C4-2B (cell line): ENCODE data around the gene MNT.

Source experiments
- H3K27ac ChIP-seq: fragments of 450-650 bp; 2 replicates; pipeline ENCODE4 v1.5.1; 2017
- ZFX ChIP-seq: fragments of 450-650 bp; IDR thresholded peaks from 2 replicates; pipeline ENCODE4 v1.6.1; 2017
- TF ChIP-seq, protein P1 (sequence below): fragments of 450-650 bp; conservative IDR thresholded peaks from 2 replicates; pipeline ENCODE4 v1.5.1; 2017; ENCODE audit warnings: mild to moderate bottlenecking

The MNT gene

DNA sequence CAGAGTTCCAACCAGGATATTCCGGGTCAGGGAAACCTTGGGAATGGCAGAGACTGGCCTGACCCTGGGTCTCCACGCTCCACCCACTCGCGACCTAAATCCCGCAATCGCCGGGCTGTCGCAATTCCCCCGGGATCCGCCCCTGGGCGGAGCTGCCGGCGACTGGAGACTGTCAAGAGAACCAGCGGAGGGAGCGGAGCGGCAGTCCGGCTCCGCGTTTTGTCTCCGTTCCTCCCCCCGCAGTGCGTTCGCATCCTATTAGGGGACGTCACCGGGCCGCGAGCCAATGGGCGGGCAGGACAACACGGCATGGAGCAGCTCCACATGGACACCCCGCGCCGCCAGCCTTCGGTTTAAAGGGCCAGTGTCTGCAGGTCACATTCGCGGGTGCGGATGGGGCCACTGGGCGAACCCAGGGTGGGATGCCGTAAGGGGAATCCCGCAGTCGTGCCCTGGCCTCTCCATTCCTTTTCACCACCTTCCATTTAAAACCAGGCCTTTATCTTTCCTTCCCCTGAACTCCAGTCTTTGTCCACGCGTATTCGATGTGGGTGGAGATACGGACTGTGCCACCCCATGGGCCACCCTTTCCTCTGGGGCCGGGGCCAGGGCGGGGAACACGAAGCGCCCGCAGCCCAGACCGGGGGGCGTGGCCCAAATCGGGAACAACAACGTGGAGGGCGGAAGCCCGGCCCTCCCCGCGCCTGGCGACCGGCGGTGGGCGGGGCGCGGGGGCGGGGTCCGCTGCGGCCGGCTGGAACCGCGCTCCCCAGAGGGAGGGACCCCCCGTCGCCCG, 764 bp upstream of the MNT start:
- TF ChIP-seq, protein P1, sequence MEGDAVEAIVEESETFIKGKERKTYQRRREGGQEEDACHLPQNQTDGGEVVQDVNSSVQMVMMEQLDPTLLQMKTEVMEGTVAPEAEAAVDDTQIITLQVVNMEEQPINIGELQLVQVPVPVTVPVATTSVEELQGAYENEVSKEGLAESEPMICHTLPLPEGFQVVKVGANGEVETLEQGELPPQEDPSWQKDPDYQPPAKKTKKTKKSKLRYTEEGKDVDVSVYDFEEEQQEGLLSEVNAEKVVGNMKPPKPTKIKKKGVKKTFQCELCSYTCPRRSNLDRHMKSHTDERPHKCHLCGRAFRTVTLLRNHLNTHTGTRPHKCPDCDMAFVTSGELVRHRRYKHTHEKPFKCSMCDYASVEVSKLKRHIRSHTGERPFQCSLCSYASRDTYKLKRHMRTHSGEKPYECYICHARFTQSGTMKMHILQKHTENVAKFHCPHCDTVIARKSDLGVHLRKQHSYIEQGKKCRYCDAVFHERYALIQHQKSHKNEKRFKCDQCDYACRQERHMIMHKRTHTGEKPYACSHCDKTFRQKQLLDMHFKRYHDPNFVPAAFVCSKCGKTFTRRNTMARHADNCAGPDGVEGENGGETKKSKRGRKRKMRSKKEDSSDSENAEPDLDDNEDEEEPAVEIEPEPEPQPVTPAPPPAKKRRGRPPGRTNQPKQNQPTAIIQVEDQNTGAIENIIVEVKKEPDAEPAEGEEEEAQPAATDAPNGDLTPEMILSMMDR, result no peak
- no peak for TF ChIP-seq ZFX
- H3K27ac ChIP-seq, result peak overlapping the region; percentile 97

DNA sequence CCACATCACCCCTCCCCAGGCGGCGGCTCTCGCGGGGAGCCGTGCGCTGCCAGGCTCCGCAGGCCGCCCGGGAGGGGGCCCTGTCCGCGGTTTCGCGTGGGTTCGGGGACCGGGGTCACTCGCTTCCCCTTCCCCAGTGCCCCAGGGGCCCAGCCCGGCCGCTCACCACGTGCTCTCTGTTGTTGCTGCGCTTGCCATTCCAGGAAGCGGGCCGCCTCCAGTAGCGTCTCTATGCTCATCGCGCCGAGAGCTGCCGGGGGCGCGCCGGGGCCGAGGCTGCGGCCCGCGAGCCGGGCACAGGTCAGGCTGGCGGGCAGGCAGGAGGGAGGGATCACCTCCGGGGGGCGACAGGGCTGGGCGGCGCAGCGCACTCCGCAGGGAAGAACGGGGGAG, 390 bp downstream of the MNT start:
- peak overlapping the region; percentile 97 for H3K27ac ChIP-seq
- TF ChIP-seq, protein P1, result no peak
- no peak; the same call in 1 of the 2 replicates for TF ChIP-seq ZFX

DNA sequence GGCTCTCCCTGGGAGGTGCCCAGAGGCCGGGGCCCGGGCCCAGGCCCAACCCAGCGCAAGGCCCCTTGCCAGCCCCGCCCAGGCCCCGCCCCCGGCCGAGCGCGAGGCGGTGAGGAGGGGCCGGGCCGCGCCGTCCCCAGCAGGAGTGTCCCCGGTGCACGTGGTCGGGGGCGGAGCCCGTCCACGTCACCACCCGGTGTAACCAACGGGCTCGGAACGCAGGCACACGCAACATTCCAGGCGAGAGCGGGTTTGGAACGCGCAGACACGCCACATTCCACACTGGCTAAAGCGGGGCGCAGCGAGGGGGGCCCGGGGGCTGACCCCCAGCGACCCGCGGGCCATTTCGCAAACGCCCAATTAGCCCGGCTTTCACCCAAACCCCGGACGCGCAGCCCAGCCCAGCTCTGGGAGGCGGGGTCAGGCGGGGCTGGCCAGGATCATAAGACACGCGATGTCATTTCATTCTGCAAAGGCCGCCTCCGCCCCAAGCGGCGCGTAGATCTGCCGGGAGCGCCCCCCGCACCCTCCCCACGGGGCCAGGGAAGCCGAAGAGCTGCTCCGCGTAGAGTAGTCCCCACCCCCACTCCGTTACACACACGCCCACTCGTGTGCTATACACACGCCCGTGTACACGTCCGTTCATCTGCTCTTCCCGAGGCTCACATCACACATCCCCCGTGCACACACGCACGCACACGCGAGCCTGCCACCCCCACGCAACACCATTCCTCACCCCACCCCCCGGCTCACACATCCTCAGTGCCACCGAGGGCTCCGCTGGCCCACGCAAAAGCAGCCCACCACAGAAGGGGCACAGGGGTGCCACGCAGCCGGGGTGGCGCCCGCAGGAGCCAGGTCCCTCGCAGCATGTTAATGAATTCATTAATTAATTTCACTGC, 1.0 kb downstream of the MNT start:
- no peak for TF ChIP-seq ZFX
- TF ChIP-seq, protein P1, result no peak
- H3K27ac ChIP-seq, result peak overlapping the region; percentile 97

DNA sequence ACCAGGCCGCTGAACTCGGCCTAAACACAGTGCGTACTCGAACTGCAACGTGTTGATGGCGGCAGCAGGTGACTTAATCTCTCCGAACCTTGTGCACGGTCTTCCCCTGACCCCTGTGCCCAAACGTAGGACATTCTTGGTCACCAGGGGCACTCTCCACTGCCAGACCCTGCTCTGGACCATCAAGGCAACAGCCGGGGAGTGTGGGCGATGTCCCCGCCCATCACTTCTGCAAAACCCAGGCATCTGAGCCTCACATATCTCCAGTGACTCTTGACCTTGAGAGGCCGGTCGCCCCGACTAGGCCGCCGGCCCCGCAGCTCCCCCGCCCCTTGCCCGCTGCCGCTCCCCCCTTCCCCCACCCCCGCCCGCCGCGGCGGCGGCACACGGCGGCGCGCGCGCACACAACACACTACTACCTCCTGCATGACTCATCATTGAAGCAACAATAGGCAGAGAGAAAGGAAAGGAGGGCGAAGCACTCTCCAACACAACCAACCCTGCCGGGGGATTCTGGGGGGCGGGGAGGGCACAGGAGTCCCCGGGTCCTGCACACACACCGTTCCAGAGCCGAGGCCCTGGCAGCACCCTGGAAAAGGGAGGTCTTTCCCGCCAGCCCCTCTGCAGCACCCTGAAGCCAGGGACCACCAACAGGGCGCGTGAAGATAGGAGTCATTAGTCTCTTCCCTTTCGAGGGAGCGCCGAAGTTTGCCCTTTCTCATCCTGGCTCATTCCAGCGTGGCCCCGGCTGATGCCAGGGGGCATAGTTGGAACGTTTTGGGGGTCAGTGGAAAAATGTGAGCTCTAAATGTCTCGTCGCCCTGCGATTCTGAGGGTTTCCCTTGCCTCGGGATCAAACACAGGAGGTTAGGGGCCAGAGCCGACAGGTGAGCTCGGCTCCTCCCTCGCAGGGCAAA, 1.9 kb downstream of the MNT start:
- TF ChIP-seq, protein P1, result no peak
- no peak for TF ChIP-seq ZFX
- peak overlapping the region; percentile 97 for H3K27ac ChIP-seq

DNA sequence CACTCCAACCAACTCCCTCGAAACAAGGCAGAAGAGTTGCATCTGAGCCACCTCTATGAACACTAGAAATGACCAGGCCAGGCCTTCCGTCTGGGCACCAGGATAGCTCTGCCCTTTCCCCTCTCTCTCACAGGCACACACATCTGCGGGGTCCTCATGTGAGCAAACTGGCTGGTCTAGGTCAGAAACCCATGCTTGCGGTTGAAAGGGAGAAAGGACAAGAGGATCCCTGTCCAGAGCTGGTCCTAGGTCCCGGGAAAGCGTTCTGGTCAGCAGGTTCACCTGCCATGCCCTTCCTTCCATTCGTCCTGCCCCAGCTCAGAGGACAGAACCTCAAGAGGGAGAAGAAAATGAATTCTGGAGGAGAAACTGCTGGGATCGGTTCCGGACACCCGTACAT, 2.7 kb downstream of the MNT start:
- no peak for TF ChIP-seq ZFX
- TF ChIP-seq, protein P1, result no peak
- peak overlapping the region; percentile 97 for H3K27ac ChIP-seq

DNA sequence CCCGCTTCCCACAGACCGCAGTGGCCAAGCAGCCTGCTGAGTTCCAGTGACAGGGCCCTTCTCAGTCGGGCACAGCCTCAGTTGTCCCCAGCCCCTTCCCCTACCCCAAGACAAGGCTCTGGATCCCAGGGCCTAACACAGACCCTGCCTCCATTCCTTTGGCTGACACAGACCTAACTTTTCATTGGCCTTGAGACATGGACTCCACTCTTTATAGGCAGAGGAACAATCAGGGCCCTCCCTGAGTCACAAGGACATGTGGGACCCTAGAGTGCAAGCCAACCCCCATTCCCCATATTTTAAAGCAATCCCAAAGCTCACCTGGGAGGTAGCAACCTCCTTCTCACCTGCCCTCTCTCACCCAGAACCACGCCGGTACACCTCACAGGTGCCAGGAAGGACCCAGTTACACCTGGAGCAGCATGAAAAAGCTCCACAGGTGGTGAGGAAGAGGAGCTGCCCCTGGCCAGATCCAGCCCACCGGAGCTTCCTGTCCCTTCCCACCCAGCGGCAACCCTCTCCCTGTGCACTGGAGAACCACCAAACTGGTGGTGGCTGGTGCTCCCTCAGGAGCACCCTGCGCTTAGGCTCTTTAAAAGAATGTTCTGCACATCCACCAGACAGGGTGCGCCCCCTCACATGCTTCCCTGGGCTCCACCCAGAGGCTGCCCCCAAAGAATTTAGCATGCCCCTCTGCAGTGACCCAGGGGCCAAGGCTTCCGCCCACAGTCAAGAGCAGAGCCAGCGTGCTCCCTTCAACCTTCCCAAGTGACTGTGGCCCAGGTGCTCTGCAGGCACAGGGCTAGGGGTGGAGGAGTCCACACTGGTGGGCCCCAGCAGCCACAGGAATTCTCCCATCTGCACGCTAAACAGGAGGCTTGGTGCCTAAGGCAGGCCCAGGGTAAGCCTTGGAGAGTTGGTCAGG, 3.4 kb downstream of the MNT start:
- no peak for TF ChIP-seq ZFX
- TF ChIP-seq, protein P1, result no peak
- H3K27ac ChIP-seq, result peak overlapping the region; percentile 97
